ENCODE data around the gene CRYBG2. TPM values are rescaled to one million over a fixed set of nuclear protein-coding genes. Genes with fewer than 3 reads are reported as not detected.

CRYBG2 gene
- total and polyA plus RNA-seq, 7 donors: 0.55 to 21.0 (median 13.8) TPM; not detected in 2

- Histone ChIP-seq H3K9me3 (no peaks in the 10 kb centered on the region), H3K27me3 (no peaks in the 10 kb centered on the region), H3K36me3 (no peaks in the 10 kb centered on the region), H3K27ac (no peak overlapping the region), H3K4me1 (no peaks in the 10 kb centered on the region), H3K4me3 (no peak overlapping the region)
- intact Hi-C loops (cut with DNase I): no loop called here
- no peak for DNase-seq
- 84 to 85% methylated on average over 8 of the region's 8 CpGs for WGBS, 2 donors
- TF ChIP-seq EP300 (IDR thresholded peaks at IDR 0.05) (no peak), POLR2A (IDR thresholded peaks at IDR 0.05) (no peak), POLR2AphosphoS5 (IDR thresholded peaks at IDR 0.05) (no peak)
- TF ChIP-seq, protein P1, sequence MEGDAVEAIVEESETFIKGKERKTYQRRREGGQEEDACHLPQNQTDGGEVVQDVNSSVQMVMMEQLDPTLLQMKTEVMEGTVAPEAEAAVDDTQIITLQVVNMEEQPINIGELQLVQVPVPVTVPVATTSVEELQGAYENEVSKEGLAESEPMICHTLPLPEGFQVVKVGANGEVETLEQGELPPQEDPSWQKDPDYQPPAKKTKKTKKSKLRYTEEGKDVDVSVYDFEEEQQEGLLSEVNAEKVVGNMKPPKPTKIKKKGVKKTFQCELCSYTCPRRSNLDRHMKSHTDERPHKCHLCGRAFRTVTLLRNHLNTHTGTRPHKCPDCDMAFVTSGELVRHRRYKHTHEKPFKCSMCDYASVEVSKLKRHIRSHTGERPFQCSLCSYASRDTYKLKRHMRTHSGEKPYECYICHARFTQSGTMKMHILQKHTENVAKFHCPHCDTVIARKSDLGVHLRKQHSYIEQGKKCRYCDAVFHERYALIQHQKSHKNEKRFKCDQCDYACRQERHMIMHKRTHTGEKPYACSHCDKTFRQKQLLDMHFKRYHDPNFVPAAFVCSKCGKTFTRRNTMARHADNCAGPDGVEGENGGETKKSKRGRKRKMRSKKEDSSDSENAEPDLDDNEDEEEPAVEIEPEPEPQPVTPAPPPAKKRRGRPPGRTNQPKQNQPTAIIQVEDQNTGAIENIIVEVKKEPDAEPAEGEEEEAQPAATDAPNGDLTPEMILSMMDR (IDR thresholded peaks at IDR 0.05): no peak
Measured at GRCh38 chr1:26395754-26396153, 41.8 kb upstream of the CRYBG2 start.

DNA sequence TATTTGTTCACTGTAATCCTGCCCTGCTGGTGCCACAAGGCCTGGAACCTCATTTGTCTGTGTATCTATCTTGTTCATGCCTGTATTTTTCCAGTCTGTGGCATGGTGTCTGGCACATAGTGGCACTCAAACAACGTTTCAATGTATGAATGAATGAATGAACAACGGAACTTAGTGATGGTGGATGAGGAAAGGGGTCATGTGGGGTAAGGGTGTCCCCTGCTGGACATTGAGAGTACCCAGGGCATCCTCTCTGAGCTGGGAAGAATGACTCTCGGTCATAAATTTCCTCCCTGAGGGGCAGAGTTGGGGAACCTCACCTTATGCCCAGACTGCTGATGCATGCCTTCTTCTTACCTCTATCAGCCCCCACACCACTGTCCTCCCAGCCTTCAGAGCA, 37.5 kb upstream of the CRYBG2 start:
- no peak for DNase-seq
- intact Hi-C loops (cut with DNase I): no loop called here
- 11 to 12% methylated on average over 3 of the region's 3 CpGs for WGBS, 2 donors
- Histone ChIP-seq H3K4me3 (no peak overlapping the region), H3K36me3 (no peaks in the 10 kb centered on the region), H3K9me3 (no peaks in the 10 kb centered on the region), H3K4me1 (no peaks in the 10 kb centered on the region), H3K27me3 (peaks cover 0 to 8% (median 0%) of the 10 kb centered on the region in 3 donors), H3K27ac (no peak overlapping the region)
- TF ChIP-seq POLR2AphosphoS5 (IDR thresholded peaks at IDR 0.05) (no peak), POLR2A (IDR thresholded peaks at IDR 0.05) (no peak), EP300 (IDR thresholded peaks at IDR 0.05) (no peak)
- TF ChIP-seq, protein P1 (IDR thresholded peaks at IDR 0.05): no peak

- DNase-seq: no peak
- peaks cover 0 to 8% (median 0%) of the 10 kb centered on the region in 3 donors for H3K27me3 ChIP-seq
- no peak overlapping the region for H3K27ac ChIP-seq
- intact Hi-C loops (cut with DNase I): no loop called here
- no peak overlapping the region for H3K4me3 ChIP-seq
- H3K36me3 ChIP-seq: no peaks in the 10 kb centered on the region
- TF ChIP-seq EP300 (IDR thresholded peaks at IDR 0.05) (no peak), POLR2A (IDR thresholded peaks at IDR 0.05) (no peak), POLR2AphosphoS5 (IDR thresholded peaks at IDR 0.05) (no peak)
- TF ChIP-seq, protein P1 (IDR thresholded peaks at IDR 0.05): no peak
- H3K4me1 ChIP-seq: no peaks in the 10 kb centered on the region
- WGBS, 2 donors: 74 to 76% methylated on average over 4 of the region's 4 CpGs
- no peaks in the 10 kb centered on the region for H3K9me3 ChIP-seq
Measured at GRCh38 chr1:26389604-26390247, 35.8 kb upstream of the CRYBG2 start.

GRCh38 chr1:26388791-26389445, 35.0 kb upstream of the CRYBG2 start:
- TF ChIP-seq EP300 (IDR thresholded peaks at IDR 0.05) (no peak), POLR2A (IDR thresholded peaks at IDR 0.05) (no peak), POLR2AphosphoS5 (IDR thresholded peaks at IDR 0.05) (no peak)
- TF ChIP-seq, protein P1 (IDR thresholded peaks at IDR 0.05): no peak
- 81 to 85% methylated on average over 7 of the region's 7 CpGs for WGBS, 2 donors
- DNase-seq: no peak
- Histone ChIP-seq H3K4me1 (no peaks in the 10 kb centered on the region), H3K27me3 (peaks cover 0 to 8% (median 0%) of the 10 kb centered on the region in 3 donors), H3K9me3 (no peaks in the 10 kb centered on the region), H3K36me3 (no peaks in the 10 kb centered on the region), H3K27ac (no peak overlapping the region), H3K4me3 (no peak overlapping the region)
- intact Hi-C loops (cut with DNase I): no loop called here
